HEK293 (cell line): ENCODE results near the gene KCNC4.

Experiments
- BCL6B ChIP-seq: fragments of 450-650 bp; formaldehyde crosslinking; IDR thresholded peaks from 2 replicates; pipeline ENCODE4 v1.5.1; 2017; ENCODE audit warnings: missing biosample characterization, missing genetic modification characterization
- GLI2 ChIP-seq: fragments of 450-650 bp; formaldehyde crosslinking; IDR thresholded peaks from 2 replicates; pipeline ENCODE4; 2017; ENCODE audit warnings: missing biosample characterization, missing genetic modification characterization, low read depth, borderline replicate concordance
- GLI4 ChIP-seq: fragments of 450-650 bp; formaldehyde crosslinking; IDR thresholded peaks from 2 replicates; pipeline ENCODE4 v1.5.1; 2016; ENCODE audit warnings: missing biosample characterization, missing genetic modification characterization
- KLF17 ChIP-seq: fragments of 450-650 bp; formaldehyde crosslinking; IDR thresholded peaks from 2 replicates; pipeline ENCODE4 v1.5.1; 2016; ENCODE audit warnings: missing biosample characterization, missing genetic modification characterization
- PRDM4 ChIP-seq: fragments of 450-650 bp; formaldehyde crosslinking; IDR thresholded peaks from 2 replicates; pipeline ENCODE4 v1.5.1; 2017; ENCODE audit warnings: missing biosample characterization, missing genetic modification characterization
- SCRT2 ChIP-seq: fragments of 450-650 bp; formaldehyde crosslinking; IDR thresholded peaks from 2 replicates; pipeline ENCODE4 v1.5.1; 2016; ENCODE audit warnings: missing biosample characterization, missing genetic modification characterization
- SP2 ChIP-seq: fragments of 450-650 bp; formaldehyde crosslinking; IDR thresholded peaks from 2 replicates; pipeline ENCODE4 v1.5.1; 2016; ENCODE audit warnings: missing biosample characterization, missing genetic modification characterization
- SP7 ChIP-seq: fragments of 450-650 bp; formaldehyde crosslinking; IDR thresholded peaks from 2 replicates; pipeline ENCODE4 v1.5.1; 2016; ENCODE audit warnings: missing biosample characterization, missing genetic modification characterization
- ZBTB17 ChIP-seq: fragments of 450-650 bp; formaldehyde crosslinking; IDR thresholded peaks from 2 replicates; pipeline ENCODE4 v1.5.1; 2016; ENCODE audit warnings: missing biosample characterization, missing genetic modification characterization
- ZFP3 ChIP-seq: fragments of 450-650 bp; formaldehyde crosslinking; IDR thresholded peaks from 2 replicates; pipeline ENCODE4 v1.5.1; 2016; ENCODE audit warnings: low read depth, missing biosample characterization, missing genetic modification characterization
- ZFP37 ChIP-seq: fragments of 450-650 bp; formaldehyde crosslinking; IDR thresholded peaks from 2 replicates; pipeline ENCODE4 v1.5.1; 2016; ENCODE audit warnings: missing biosample characterization, missing genetic modification characterization
- ZNF10 ChIP-seq: fragments of 450-650 bp; formaldehyde crosslinking; IDR thresholded peaks from 2 replicates; pipeline ENCODE4 v1.5.1; 2017; ENCODE audit warnings: missing biosample characterization, missing genetic modification characterization
- ZNF155 ChIP-seq: fragments of 450-650 bp; formaldehyde crosslinking; IDR thresholded peaks from 2 replicates; pipeline ENCODE4 v1.5.1; 2016; ENCODE audit warnings: missing biosample characterization, missing genetic modification characterization
- ZNF175 ChIP-seq: fragments of 450-650 bp; formaldehyde crosslinking; IDR thresholded peaks from 2 replicates; pipeline ENCODE4 v1.5.1; 2016; ENCODE audit warnings: missing biosample characterization, missing genetic modification characterization
- ZNF214 ChIP-seq: fragments of 450-650 bp; formaldehyde crosslinking; IDR thresholded peaks from 2 replicates; pipeline ENCODE4 v1.5.1; 2017; ENCODE audit warnings: missing biosample characterization, mild to moderate bottlenecking, missing genetic modification characterization, borderline replicate concordance
- ZNF221 ChIP-seq: fragments of 450-650 bp; formaldehyde crosslinking; IDR thresholded peaks from 2 replicates; pipeline ENCODE4 v1.5.1; 2017; ENCODE audit warnings: missing biosample characterization, missing genetic modification characterization, borderline replicate concordance
- ZNF521 ChIP-seq: fragments of 450-650 bp; formaldehyde crosslinking; IDR thresholded peaks from 2 replicates; pipeline ENCODE4 v1.5.1; 2017; ENCODE audit warnings: missing biosample characterization, mild to moderate bottlenecking, missing genetic modification characterization
- ZNF529 ChIP-seq: fragments of 450-650 bp; formaldehyde crosslinking; IDR thresholded peaks from 2 replicates; pipeline ENCODE4 v1.5.1; 2017; ENCODE audit warnings: missing genetic modification characterization, missing biosample characterization; ENCODE audit not compliant: insufficient replicate concordance
- ZNF544 ChIP-seq: fragments of 450-650 bp; formaldehyde crosslinking; IDR thresholded peaks from 2 replicates; pipeline ENCODE4 v1.5.0; 2017; ENCODE audit warnings: missing biosample characterization, missing genetic modification characterization
- ZNF623 ChIP-seq: fragments of 450-650 bp; formaldehyde crosslinking; IDR thresholded peaks from 2 replicates; pipeline ENCODE4 v1.5.1; 2016; ENCODE audit warnings: missing biosample characterization, missing genetic modification characterization
- ZNF660 ChIP-seq: fragments of 450-650 bp; IDR thresholded peaks from 2 replicates; pipeline ENCODE4 v1.5.1; 2018; ENCODE audit warnings: missing biosample characterization, mild to moderate bottlenecking, missing genetic modification characterization
- ZNF704 ChIP-seq: fragments of 450-650 bp; formaldehyde crosslinking; IDR thresholded peaks from 2 replicates; pipeline ENCODE4 v1.5.1; 2016; ENCODE audit warnings: missing biosample characterization, missing genetic modification characterization
- ZNF776 ChIP-seq: fragments of 450-650 bp; formaldehyde crosslinking; IDR thresholded peaks from 2 replicates; pipeline ENCODE4 v1.5.0; 2017; ENCODE audit warnings: missing biosample characterization, missing genetic modification characterization, borderline replicate concordance
- ZNF777 ChIP-seq: fragments of 450-650 bp; formaldehyde crosslinking; IDR thresholded peaks from 2 replicates; pipeline ENCODE4 v1.5.1; 2017; ENCODE audit warnings: missing biosample characterization, missing genetic modification characterization, borderline replicate concordance
- ZSCAN30 ChIP-seq: fragments of 450-650 bp; IDR thresholded peaks from 2 replicates; pipeline ENCODE4 v1.5.1; 2018; ENCODE audit warnings: missing biosample characterization, mild to moderate bottlenecking, missing genetic modification characterization, moderate library complexity
- ZXDB ChIP-seq: fragments of 450-650 bp; formaldehyde crosslinking; IDR thresholded peaks from 2 replicates; pipeline ENCODE4 v1.5.1; 2016; ENCODE audit warnings: missing biosample characterization, missing genetic modification characterization
- TF ChIP-seq, protein P1 (sequence below): fragments of 450-650 bp; formaldehyde crosslinking; IDR thresholded peaks from 2 replicates; pipeline ENCODE4 v1.5.1; 2016; ENCODE audit warnings: missing biosample characterization, missing genetic modification characterization
- TF ChIP-seq, protein P2 (sequence below): fragments of 450-650 bp; formaldehyde crosslinking; IDR thresholded peaks from 2 replicates; pipeline ENCODE4 v1.5.1; 2016; ENCODE audit warnings: missing biosample characterization, missing genetic modification characterization
- TF ChIP-seq, protein P3 (sequence below): fragments of 450-650 bp; formaldehyde crosslinking; IDR thresholded peaks from 2 replicates; pipeline ENCODE4 v1.5.1; 2016; ENCODE audit warnings: missing biosample characterization, missing genetic modification characterization, low read depth

KCNC4 gene

GRCh38 chr1:110207831-110208230 lies 2.3 kb upstream of the KCNC4 start (continued):
- TF ChIP-seq PRDM4 (tag by site-specific recombination) = no peak
- peak; percentile 85 for TF ChIP-seq SCRT2 (tag by site-specific recombination)
- TF ChIP-seq ZBTB17 (tag by site-specific recombination) = 0 out of 2 replicates have a peak, but pooled peaks have one; percentile 17
- TF ChIP-seq, protein P1, sequence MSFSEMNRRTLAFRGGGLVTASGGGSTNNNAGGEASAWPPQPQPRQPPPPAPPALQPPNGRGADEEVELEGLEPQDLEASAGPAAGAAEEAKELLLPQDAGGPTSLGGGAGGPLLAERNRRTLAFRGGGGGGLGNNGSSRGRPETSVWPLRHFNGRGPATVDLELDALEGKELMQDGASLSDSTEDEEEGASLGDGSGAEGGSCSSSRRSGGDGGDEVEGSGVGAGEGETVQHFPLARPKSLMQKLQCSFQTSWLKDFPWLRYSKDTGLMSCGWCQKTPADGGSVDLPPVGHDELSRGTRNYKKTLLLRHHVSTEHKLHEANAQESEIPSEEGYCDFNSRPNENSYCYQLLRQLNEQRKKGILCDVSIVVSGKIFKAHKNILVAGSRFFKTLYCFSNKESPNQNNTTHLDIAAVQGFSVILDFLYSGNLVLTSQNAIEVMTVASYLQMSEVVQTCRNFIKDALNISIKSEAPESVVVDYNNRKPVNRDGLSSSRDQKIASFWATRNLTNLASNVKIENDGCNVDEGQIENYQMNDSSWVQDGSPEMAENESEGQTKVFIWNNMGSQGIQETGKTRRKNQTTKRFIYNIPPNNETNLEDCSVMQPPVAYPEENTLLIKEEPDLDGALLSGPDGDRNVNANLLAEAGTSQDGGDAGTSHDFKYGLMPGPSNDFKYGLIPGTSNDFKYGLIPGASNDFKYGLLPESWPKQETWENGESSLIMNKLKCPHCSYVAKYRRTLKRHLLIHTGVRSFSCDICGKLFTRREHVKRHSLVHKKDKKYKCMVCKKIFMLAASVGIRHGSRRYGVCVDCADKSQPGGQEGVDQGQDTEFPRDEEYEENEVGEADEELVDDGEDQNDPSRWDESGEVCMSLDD (tag by site-specific recombination) = no peak
- no peak for TF ChIP-seq ZNF521 (tag by site-specific recombination)
- no peak for TF ChIP-seq ZNF214
- TF ChIP-seq ZNF776 = no peak
- TF ChIP-seq KLF17 (tag by site-specific recombination) = no peak
- TF ChIP-seq ZNF155 = no peak
- 0 out of 2 replicates have a peak, but pooled peaks have one; percentile 33 for TF ChIP-seq ZFP37 (tag by site-specific recombination)
- TF ChIP-seq GLI2 = no peak
- TF ChIP-seq, protein P2, sequence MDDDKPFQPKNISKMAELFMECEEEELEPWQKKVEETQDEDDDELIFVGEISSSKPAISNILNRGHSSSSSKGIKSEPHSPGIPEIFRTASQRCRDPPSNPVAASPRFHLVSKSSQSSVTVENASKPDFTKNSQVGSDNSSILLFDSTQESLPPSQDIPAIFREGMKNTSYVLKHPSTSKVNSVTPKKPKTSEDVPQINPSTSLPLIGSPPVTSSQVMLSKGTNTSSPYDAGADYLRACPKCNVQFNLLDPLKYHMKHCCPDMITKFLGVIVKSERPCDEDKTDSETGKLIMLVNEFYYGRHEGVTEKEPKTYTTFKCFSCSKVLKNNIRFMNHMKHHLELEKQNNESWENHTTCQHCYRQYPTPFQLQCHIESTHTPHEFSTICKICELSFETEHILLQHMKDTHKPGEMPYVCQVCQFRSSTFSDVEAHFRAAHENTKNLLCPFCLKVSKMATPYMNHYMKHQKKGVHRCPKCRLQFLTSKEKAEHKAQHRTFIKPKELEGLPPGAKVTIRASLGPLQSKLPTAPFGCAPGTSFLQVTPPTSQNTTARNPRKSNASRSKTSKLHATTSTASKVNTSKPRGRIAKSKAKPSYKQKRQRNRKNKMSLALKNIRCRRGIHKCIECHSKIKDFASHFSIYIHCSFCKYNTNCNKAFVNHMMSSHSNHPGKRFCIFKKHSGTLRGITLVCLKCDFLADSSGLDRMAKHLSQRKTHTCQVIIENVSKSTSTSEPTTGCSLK (tag by site-specific recombination) = no peak
- peak; percentile 35; the same call in 1 of the 2 replicates for TF ChIP-seq SP7 (tag by site-specific recombination)
- no peak for TF ChIP-seq ZNF704 (tag by site-specific recombination)
- TF ChIP-seq SP2 = no peak
- no peak for TF ChIP-seq ZXDB (tag by site-specific recombination)
- TF ChIP-seq ZNF221 (tag by site-specific recombination) = no peak
- TF ChIP-seq ZNF175 (tag by site-specific recombination) = no peak
- no peak for TF ChIP-seq ZNF623 (tag by site-specific recombination)
- TF ChIP-seq GLI4 (tag by site-specific recombination) = no peak
- TF ChIP-seq ZSCAN30 (tag by site-specific recombination) = peak; percentile 81; the same call in 1 of the 2 replicates
- TF ChIP-seq ZNF777 (tag by site-specific recombination) = no peak
- no peak for TF ChIP-seq ZFP3 (tag by site-specific recombination)
- no peak for TF ChIP-seq ZNF529 (tag by site-specific recombination)
- no peak for TF ChIP-seq ZNF660 (tag by site-specific recombination)
- TF ChIP-seq, protein P3, sequence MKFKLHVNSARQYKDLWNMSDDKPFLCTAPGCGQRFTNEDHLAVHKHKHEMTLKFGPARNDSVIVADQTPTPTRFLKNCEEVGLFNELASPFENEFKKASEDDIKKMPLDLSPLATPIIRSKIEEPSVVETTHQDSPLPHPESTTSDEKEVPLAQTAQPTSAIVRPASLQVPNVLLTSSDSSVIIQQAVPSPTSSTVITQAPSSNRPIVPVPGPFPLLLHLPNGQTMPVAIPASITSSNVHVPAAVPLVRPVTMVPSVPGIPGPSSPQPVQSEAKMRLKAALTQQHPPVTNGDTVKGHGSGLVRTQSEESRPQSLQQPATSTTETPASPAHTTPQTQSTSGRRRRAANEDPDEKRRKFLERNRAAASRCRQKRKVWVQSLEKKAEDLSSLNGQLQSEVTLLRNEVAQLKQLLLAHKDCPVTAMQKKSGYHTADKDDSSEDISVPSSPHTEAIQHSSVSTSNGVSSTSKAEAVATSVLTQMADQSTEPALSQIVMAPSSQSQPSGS (tag by site-specific recombination) = no peak
- TF ChIP-seq ZNF10 (tag by site-specific recombination) = no peak
- TF ChIP-seq BCL6B (tag by site-specific recombination) = no peak
- TF ChIP-seq ZNF544 (tag by site-specific recombination) = no peak
